ENCODE data around the gene IGFBPL1. TPM values are rescaled to one million over a fixed set of nuclear protein-coding genes. Genes with fewer than 3 reads are reported as not detected.
A peak's percentile ranks its signal among the peaks of the same experiment; 100 is the strongest.

The IGFBPL1 gene
- polyA plus RNA-seq, 3 donors, result not detected

DNA sequence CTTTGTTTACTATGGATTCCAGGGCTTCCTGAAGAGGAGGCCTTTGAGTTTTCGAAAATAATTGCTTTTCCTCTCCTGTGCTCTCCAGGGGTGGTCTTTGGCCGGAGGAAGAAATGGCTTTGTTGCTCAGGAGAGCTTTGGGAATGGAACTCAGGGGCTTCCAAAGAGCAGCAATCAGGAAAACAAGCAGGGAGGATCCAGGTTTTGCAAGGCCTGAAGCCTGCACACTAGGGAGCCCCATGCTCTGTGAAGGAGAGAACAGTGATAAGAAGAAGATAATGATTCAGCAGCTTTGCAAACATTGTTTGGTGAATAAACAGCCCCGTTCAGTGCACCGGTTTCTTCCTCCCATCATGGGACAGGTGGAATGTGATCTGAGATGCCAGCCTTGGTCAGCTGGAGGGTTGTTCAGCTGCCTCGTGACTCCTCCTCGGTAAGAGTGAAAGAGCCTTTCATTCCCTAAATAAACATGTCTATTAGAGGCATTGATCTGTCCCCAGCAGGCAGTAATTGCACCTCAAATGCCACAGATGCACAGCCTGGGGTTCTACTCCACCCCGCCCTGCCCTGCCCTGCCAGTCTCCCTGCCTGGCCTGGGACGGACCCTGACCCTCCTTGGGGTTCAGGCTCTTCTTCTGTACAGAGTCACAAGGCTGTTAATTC is 43.3 kb downstream of the IGFBPL1 start:
- H3K9me3 ChIP-seq (replicated peaks in 1 of 2; ENCODE audit: control insufficient read depth in 1 of 2, insufficient read depth in 1 of 2, low read length in 2 of 2), result peaks cover 0 to 7% of the 10 kb centered on the region in 2 donors
- Mint-ChIP-seq H3K27me3 (ENCODE audit: low read depth in 3 of 3) (peaks cover 2 to 7% (median 4%) of the 10 kb centered on the region in 3 donors), H3K4me3 (no peak overlapping the region), H3K36me3 (no peaks in the 10 kb centered on the region), H3K27ac (peak overlapping the region in 1 of 7 donors; percentile 28), H3K4me1 (no peaks in the 10 kb centered on the region), H3K9me3 (peaks cover 5 to 19% (median 10%) of the 10 kb centered on the region in 7 donors)
- DNase-seq, result no peak
- WGBS (ENCODE audit: insufficient coverage), result 87% methylated on average over 5 of the region's 8 CpGs
- no peak overlapping the region for H3K4me3 ChIP-seq (replicated peaks in 1 of 3; ENCODE audit: low read depth in 2 of 3, low read length in 3 of 3)
- H3K36me3 ChIP-seq (replicated peaks in 1 of 2; ENCODE audit: control insufficient read depth in 1 of 2, insufficient read depth in 2 of 2, low read length in 2 of 2), result no peaks in the 10 kb centered on the region
- no peak overlapping the region for H3K9ac ChIP-seq (ENCODE audit: insufficient read depth, low read length, poor library complexity, severe bottlenecking)
- no peak overlapping the region for H3K27ac ChIP-seq (ENCODE audit: low read depth in 1 of 2, low read length in 2 of 2)
- no peak for TF ChIP-seq CTCF (IDR thresholded peaks at IDR 0.05)
- no peaks in the 10 kb centered on the region for H3K79me2 ChIP-seq (ENCODE audit: insufficient read depth, low read length)
- no peak overlapping the region for H3K4me2 ChIP-seq (replicated peaks; ENCODE audit: extremely low read depth, low read length, poor library complexity, severe bottlenecking)
- H2AFZ ChIP-seq (ENCODE audit: insufficient read depth, low read depth, low read length, poor library complexity, severe bottlenecking), result no peak overlapping the region
- no peaks in the 10 kb centered on the region for H4K20me1 ChIP-seq (ENCODE audit: insufficient read depth, low read length)
- H3K4me1 ChIP-seq (ENCODE audit: control insufficient read depth in 1 of 2, insufficient read depth in 2 of 2, low read length in 2 of 2), result no peaks in the 10 kb centered on the region
- H3K27me3 ChIP-seq (ENCODE audit: control insufficient read depth in 2 of 2, insufficient read depth in 2 of 2, low read length in 2 of 2), result no peaks in the 10 kb centered on the region
- intact Hi-C loops (cut with micrococcal nuclease), result no loop called here

GRCh38 chr9:38380230-38380871 is 43.9 kb downstream of the IGFBPL1 start:
- Mint-ChIP-seq H3K36me3 (no peaks in the 10 kb centered on the region), H3K27ac (peak overlapping the region in 2 of 7 donors; percentile 21 to 28)

More at GRCh38 chr9:38380230-38380871, 43.9 kb downstream of the IGFBPL1 start:
- Histone ChIP-seq H3K9me3 (replicated peaks in 1 of 2; ENCODE audit: control insufficient read depth in 1 of 2, insufficient read depth in 1 of 2, low read length in 2 of 2) (peaks cover 0 to 5% of the 10 kb centered on the region in 2 donors), H3K4me2 (replicated peaks; ENCODE audit: extremely low read depth, low read length, poor library complexity, severe bottlenecking) (no peak overlapping the region), H3K9ac (ENCODE audit: insufficient read depth, low read length, poor library complexity, severe bottlenecking) (no peak overlapping the region), H3K4me1 (ENCODE audit: control insufficient read depth in 1 of 2, insufficient read depth in 2 of 2, low read length in 2 of 2) (no peaks in the 10 kb centered on the region), H3K36me3 (replicated peaks in 1 of 2; ENCODE audit: control insufficient read depth in 1 of 2, insufficient read depth in 2 of 2, low read length in 2 of 2) (no peaks in the 10 kb centered on the region), H3K27ac (ENCODE audit: low read depth in 1 of 2, low read length in 2 of 2) (no peak overlapping the region), H3K4me3 (replicated peaks in 1 of 3; ENCODE audit: low read depth in 2 of 3, low read length in 3 of 3) (no peak overlapping the region), H3K79me2 (ENCODE audit: insufficient read depth, low read length) (no peaks in the 10 kb centered on the region), H4K20me1 (ENCODE audit: insufficient read depth, low read length) (no peaks in the 10 kb centered on the region), H2AFZ (ENCODE audit: insufficient read depth, low read depth, low read length, poor library complexity, severe bottlenecking) (no peak overlapping the region), H3K27me3 (ENCODE audit: control insufficient read depth in 2 of 2, insufficient read depth in 2 of 2, low read length in 2 of 2) (no peaks in the 10 kb centered on the region)
- TF ChIP-seq CTCF (IDR thresholded peaks at IDR 0.05), result no peak
- 100% methylated on average over 1 of the region's 6 CpGs for WGBS (ENCODE audit: insufficient coverage)
- no peak overlapping the region for H3K4me3 Mint-ChIP-seq
- intact Hi-C loops (cut with micrococcal nuclease), result no loop called here
- no peaks in the 10 kb centered on the region for H3K4me1 Mint-ChIP-seq
- peaks cover 2 to 10% (median 5%) of the 10 kb centered on the region in 3 donors for H3K27me3 Mint-ChIP-seq (ENCODE audit: low read depth in 3 of 3)
- H3K9me3 Mint-ChIP-seq, result peaks cover 5 to 16% (median 7%) of the 10 kb centered on the region in 7 donors
- no peak for DNase-seq
